WTC11 (cell line): ENCODE measurements around the gene KRTAP4-6.
"Not testable (repeated sequence)": the region's sequence is repeated elsewhere in the genome, so short reads cannot be mapped to it uniquely, and the experiment has no call there.

ENCODE experiments used
- CBFB ChIP-seq: sonication (generic); formaldehyde crosslinking; IDR thresholded peaks from 2 replicates; pipeline ENCODE4 v1.8.1; 2022; ENCODE audit warnings: mild to moderate bottlenecking, low read depth, missing genetic modification reagents
- E2F5 ChIP-seq: sonication (generic); formaldehyde crosslinking; IDR thresholded peaks from 2 replicates; pipeline ENCODE4 v1.8.1; 2022; ENCODE audit warnings: mild to moderate bottlenecking, moderate library complexity, missing genetic modification reagents
- GTF2I ChIP-seq: fragments of 250-450 bp; sonication (Bioruptor Pico); conservative IDR thresholded peaks from 2 replicates; pipeline ENCODE4 v1.4.0; 2021; ENCODE audit warnings: mild to moderate bottlenecking
- IRF1 ChIP-seq: sonication (generic); formaldehyde crosslinking; IDR thresholded peaks from 2 replicates; pipeline ENCODE4 v1.8.0; 2023; ENCODE audit warnings: missing genetic modification reagents
- IRF2 ChIP-seq: sonication (generic); formaldehyde crosslinking; IDR thresholded peaks from 2 replicates; pipeline ENCODE4 v1.8.0; 2022; ENCODE audit warnings: low read depth, missing genetic modification reagents, borderline replicate concordance
- NFYB ChIP-seq: sonication (generic); formaldehyde crosslinking; conservative IDR thresholded peaks from 2 replicates; pipeline ENCODE4 v1.8.0; 2022; ENCODE audit warnings: low read depth, missing genetic modification reagents
- USF1 ChIP-seq: sonication (generic); formaldehyde crosslinking; IDR thresholded peaks from 2 replicates; pipeline ENCODE4 v1.8.0; 2022; ENCODE audit warnings: mild to moderate bottlenecking, missing genetic modification reagents
- ZNF121 ChIP-seq: sonication (generic); formaldehyde crosslinking; IDR thresholded peaks from 2 replicates; pipeline ENCODE4 v1.8.0; 2023; ENCODE audit warnings: missing genetic modification reagents
- ZNF281 ChIP-seq: sonication (generic); formaldehyde crosslinking; IDR thresholded peaks from 2 replicates; pipeline ENCODE4 v1.8.0; 2023; ENCODE audit warnings: mild to moderate bottlenecking, missing genetic modification reagents
- ZNF512 ChIP-seq: sonication (generic); formaldehyde crosslinking; IDR thresholded peaks from 2 replicates; pipeline ENCODE4 v1.8.1; 2022; ENCODE audit warnings: missing genetic modification reagents, borderline replicate concordance
- ZNF532 ChIP-seq: fragments of 250-450 bp; sonication (Bioruptor Pico); IDR thresholded peaks from 2 replicates; pipeline ENCODE4 v1.9.0; 2021; ENCODE audit warnings: mild to moderate bottlenecking, borderline replicate concordance
- TF ChIP-seq, protein P1 (sequence below): fragments of 200-600 bp; IDR thresholded peaks from 2 replicates; pipeline ENCODE4 v1.8.0; 2022; ENCODE audit warnings: antibody characterized with exemption
- TF ChIP-seq, protein P2 (sequence below): sonication (generic); formaldehyde crosslinking; IDR thresholded peaks from 2 replicates; pipeline ENCODE4 v1.8.1; 2023; ENCODE audit warnings: mild to moderate bottlenecking, missing genetic modification reagents, moderate library complexity

DNA sequence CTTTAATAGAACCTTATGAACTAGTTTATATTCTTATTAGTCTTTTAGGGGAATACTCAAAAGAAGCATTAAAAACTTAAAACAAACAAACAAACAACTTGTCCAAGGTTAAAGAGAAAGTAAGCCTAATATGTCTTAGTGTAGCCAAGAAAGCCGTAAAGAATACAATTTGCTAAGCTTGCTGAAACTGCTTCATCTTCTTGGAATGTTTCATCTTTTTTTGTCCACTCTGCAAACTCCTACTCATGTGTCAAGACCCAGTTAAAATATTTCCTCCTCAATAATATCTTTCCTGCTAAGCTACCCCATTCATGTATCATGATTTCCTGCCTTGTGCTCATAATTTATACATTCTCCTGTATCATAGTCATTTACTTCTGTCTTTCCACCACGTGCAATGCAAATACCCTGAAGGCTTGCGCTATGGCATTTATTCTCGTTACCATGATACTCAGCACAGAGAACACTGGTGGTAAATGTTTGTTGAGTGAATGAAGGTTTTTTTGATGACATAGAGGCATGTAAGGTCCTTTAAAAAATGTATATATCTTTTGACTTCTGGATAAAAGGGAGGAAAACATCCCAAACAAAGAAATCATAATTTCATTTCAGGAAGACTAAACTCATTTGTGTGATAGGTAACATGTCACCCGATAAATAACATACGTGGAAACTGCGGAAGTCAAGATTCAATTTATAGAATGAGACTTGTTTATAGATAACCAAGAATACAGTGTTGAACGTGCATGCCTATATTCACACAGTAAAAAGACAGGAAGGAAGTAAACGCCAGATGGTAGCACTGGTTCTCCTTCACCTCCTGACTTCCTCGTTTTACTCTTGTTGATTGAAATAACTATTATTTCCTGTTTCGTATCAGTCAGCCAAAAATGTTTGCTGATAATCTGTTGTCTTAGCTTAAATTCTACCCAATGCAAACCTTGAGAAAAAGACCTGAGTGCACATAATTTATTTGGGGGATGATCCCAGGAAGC, 20.4 kb downstream of the KRTAP4-6 start:
- TF ChIP-seq, protein P1, sequence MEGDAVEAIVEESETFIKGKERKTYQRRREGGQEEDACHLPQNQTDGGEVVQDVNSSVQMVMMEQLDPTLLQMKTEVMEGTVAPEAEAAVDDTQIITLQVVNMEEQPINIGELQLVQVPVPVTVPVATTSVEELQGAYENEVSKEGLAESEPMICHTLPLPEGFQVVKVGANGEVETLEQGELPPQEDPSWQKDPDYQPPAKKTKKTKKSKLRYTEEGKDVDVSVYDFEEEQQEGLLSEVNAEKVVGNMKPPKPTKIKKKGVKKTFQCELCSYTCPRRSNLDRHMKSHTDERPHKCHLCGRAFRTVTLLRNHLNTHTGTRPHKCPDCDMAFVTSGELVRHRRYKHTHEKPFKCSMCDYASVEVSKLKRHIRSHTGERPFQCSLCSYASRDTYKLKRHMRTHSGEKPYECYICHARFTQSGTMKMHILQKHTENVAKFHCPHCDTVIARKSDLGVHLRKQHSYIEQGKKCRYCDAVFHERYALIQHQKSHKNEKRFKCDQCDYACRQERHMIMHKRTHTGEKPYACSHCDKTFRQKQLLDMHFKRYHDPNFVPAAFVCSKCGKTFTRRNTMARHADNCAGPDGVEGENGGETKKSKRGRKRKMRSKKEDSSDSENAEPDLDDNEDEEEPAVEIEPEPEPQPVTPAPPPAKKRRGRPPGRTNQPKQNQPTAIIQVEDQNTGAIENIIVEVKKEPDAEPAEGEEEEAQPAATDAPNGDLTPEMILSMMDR: not testable (repeated sequence)
- TF ChIP-seq E2F5 (CRISPR knock-in tag); ZNF532; NFYB; ZNF121; IRF1 (CRISPR knock-in tag); CBFB (CRISPR knock-in tag); ZNF512 (CRISPR knock-in tag); GTF2I; USF1 (CRISPR knock-in tag); ZNF281 (CRISPR knock-in tag); IRF2: not testable (repeated sequence)
- TF ChIP-seq, protein P2, sequence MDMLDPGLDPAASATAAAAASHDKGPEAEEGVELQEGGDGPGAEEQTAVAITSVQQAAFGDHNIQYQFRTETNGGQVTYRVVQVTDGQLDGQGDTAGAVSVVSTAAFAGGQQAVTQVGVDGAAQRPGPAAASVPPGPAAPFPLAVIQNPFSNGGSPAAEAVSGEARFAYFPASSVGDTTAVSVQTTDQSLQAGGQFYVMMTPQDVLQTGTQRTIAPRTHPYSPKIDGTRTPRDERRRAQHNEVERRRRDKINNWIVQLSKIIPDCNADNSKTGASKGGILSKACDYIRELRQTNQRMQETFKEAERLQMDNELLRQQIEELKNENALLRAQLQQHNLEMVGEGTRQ (CRISPR knock-in tag): not testable (repeated sequence)
